ENCODE measurements around the gene PIP4K2C.

Gene PIP4K2C

DNA sequence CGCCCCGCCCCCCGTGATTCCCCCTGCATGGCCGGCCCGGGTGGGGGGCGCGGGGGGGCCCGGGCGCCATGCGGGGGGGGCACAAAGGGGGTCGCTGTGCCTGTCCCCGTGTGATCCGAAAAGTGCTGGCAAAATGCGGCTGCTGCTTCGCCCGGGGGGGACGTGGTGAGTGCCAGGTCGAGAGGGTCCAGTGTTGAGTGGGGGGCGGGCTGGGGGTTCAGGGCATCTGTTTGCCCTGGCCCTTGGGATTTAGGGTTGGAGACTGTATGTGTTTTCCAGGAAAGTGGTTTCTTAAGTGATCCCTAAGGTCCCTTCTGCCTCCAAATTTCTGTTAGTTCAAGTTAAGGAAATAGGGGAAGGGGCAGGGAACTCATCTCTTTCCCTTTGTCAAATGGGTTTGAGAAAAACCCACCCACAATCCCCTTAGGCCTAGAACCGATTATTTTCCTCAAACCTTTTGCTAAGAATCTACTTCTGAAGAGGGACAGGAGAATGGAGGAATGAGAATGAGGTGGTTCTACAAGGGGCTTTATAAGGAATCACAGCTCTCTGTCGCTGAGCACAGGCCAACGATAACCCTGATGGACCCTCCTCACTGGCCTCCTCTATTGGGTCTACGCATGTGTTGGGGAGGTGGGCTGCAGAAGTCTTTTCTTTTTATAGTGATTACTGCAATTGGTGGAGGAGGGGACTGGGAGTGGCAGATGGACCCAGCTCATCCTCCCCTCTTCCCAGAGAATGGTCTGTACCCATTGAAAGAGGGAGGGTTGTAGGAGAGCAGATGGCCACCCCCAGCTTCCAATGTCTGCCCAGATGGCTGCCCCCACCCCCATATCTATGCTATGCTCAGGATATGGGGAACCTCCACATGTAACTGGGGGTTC, 21.1 kb downstream of the PIP4K2C start:
- peak; percentile 32 for DNase-seq (ENCODE audit: low spot score)
- TF ChIP-seq, protein P1, sequence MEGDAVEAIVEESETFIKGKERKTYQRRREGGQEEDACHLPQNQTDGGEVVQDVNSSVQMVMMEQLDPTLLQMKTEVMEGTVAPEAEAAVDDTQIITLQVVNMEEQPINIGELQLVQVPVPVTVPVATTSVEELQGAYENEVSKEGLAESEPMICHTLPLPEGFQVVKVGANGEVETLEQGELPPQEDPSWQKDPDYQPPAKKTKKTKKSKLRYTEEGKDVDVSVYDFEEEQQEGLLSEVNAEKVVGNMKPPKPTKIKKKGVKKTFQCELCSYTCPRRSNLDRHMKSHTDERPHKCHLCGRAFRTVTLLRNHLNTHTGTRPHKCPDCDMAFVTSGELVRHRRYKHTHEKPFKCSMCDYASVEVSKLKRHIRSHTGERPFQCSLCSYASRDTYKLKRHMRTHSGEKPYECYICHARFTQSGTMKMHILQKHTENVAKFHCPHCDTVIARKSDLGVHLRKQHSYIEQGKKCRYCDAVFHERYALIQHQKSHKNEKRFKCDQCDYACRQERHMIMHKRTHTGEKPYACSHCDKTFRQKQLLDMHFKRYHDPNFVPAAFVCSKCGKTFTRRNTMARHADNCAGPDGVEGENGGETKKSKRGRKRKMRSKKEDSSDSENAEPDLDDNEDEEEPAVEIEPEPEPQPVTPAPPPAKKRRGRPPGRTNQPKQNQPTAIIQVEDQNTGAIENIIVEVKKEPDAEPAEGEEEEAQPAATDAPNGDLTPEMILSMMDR (IDR thresholded peaks at IDR 0.05; ENCODE audit: extremely low read depth, missing control alignments), result no peak

DNA sequence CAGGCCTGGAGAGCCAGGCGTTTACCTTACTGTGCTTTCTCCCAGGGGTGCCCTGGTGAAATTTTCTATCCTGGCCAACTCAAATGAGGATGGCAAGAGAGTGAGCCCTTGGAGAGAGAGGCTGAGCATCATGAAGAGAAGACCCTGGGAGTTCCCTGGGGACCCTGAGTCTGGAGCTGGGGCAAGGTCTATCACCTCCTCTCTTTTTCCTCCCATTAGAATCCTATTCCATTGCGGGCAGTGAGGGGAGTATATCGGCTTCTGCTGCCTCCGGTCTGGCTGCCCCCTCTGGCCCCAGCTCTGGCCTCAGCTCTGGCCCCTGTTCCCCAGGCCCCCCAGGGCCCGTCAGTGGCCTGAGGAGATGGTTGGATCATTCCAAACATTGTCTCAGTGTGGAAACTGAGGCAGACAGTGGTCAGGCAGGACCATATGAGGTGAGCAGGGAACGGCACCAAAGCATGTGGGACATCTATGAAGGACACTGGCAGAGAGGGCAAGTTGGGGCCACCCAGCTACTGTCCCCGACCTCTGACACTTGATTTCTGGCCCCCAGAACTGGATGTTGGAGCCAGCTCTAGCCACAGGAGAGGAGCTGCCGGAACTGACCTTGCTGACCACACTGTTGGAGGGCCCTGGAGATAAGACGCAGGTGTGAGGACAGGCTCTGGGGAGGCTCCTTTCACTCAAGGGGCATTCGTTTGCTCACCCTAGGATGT, 21.9 kb downstream of the PIP4K2C start:
- DNase-seq (ENCODE audit: low spot score), result peak; percentile 29
- TF ChIP-seq, protein P1 (IDR thresholded peaks at IDR 0.05; ENCODE audit: extremely low read depth, missing control alignments), result no peak

DNA sequence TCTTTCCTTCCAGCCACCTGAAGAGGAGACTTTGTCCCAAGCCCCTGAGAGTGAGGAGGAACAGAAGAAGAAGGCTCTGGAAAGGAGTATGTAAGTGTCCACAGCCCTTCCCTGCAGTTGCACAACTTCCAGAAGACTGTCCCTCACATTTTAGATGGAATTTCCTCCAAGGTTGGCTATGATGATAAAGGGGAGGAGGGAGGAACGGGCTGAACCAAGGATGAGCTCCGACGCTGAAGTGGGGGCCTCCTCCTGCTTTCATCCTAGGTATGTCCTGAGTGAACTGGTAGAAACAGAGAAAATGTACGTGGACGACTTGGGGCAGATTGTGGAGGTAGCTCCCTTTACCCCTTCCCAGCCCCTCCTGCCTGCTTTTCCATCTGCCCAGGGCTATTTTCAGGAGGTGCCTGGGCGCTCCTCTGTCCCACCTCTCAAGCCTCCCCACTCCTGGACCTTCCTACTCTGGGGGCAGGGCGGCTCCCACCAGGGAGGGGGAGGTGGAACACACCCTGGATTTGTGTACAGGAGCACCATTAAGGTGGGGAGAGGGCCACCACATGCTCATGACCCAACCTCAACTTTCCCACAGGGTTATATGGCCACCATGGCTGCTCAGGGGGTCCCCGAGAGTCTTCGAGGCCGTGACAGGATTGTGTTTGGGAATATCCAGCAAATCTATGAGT, 22.6 kb downstream of the PIP4K2C start:
- TF ChIP-seq, protein P1 (IDR thresholded peaks at IDR 0.05; ENCODE audit: extremely low read depth, missing control alignments), result no peak
- DNase-seq (ENCODE audit: low spot score), result peak; percentile 13

DNA sequence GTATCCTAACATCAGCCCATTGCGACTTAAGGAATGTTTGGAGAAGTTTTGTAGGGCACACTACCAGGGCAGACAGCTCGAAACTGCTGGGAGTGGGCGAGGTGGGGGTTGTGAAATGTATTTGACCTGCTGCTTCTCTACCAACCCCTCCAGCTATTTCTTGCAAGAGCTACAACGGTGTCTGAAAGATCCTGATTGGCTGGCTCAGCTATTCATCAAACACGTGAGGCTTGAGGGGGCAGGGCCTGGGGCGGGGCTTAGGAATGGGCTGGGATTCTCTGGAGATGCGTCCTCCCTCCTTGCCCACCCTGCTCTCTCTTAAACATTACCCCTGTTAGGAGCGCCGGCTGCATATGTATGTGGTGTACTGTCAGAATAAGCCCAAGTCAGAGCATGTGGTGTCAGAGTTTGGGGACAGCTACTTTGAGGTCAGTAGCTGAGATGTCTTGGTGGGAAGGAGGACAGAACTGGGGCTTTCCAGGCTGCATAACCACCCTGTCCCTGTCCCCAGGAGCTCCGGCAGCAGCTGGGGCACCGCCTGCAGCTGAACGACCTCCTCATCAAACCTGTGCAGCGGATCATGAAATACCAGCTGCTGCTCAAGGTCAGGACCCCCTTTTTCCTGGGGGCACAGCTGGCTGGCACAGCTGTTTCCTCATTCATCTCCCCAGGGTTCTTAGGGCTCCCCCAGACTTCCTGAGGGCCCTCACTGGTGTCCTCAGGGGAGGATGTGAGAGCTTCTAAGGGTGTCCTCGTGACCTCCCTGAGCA, 23.4 kb downstream of the PIP4K2C start:
- peak; percentile 90 for DNase-seq (ENCODE audit: low spot score)
- TF ChIP-seq, protein P1 (IDR thresholded peaks at IDR 0.05; ENCODE audit: extremely low read depth, missing control alignments), result no peak

DNA sequence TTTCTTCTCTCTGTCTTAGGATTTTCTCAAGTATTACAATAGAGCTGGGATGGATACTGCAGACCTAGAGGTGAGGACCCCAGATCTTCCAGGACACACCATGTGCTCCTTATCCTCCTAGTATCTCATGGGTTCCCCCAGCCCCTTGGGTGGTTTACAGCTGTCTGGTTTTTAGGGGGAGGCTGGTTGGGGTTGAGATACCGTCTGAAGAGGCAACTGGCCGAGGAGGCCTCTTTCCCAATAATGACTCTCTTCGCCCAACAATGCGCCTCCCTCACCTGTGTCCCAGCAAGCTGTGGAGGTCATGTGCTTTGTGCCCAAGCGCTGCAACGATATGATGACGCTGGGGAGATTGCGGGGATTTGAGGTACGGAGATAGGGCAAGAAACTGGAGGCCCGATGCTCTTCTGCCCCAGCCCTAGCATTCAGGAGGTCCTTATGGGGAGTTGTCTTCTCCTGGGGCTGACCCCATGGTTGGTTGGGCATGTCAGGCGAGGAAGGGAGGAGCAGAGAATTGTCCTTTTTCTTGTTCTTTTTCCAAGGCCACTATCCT, 24.0 kb downstream of the PIP4K2C start:
- TF ChIP-seq, protein P1 (IDR thresholded peaks at IDR 0.05; ENCODE audit: extremely low read depth, missing control alignments), result no peak
- no peak for DNase-seq (ENCODE audit: low spot score)

DNA sequence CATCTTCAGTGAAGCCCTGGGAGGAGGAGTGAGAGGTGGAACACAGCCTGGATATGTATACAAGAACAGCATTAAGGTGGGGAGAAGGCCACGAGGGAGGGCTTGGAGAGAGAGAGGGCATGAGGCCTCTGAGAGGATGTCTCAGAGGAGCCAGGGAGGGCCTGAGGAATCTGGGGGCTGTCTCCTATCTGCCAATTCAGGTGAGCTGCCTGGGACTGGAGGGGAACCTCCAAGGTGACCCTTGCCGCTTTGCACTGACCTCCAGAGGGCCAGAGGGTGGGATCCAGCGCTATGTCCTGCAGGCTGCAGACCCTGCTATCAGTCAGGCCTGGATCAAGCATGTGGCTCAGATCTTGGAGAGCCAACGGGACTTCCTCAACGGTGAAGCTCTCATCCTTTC, 24.6 kb downstream of the PIP4K2C start:
- no peak for DNase-seq (ENCODE audit: low spot score)
- TF ChIP-seq, protein P1 (IDR thresholded peaks at IDR 0.05; ENCODE audit: extremely low read depth, missing control alignments), result no peak
